A673 (cell line): Measurements from ENCODE around the gene HSD17B8. TPM values are rescaled to one million over a fixed set of nuclear protein-coding genes. Genes with fewer than 3 reads are reported as not detected.

Source experiments
- BruUV-seq: library from RNA; stranded (reverse); fragments of 400-500 nt; replicated peaks from 2 replicates; lab custom pipeline; 2021; lab: Mats Ljungman, UMichigan
- CTCF ChIA-PET: fragments of 300-600 bp; sonication (Branson Sonifier 250); formaldehyde crosslinking; loops from one replicate; lab custom pipeline; 2022; ENCODE audit warnings: antibody characterized with exemption; lab: Charles Lee
- POLR2A ChIA-PET: fragments of 300-600 bp; sonication (Branson Sonifier 250); formaldehyde crosslinking; loops from one replicate; lab custom pipeline; 2022; ENCODE audit warnings: antibody characterized with exemption; ENCODE audit not compliant: low non-redundant PET; lab: Charles Lee
- DNase-seq: peaks from one replicate; pipeline ENCODE4 v3.0.0-alpha.2; 2015; ENCODE audit warnings: low spot score
- H3K27ac ChIP-seq: fragments of 200-600 bp; sonication (generic); 2 replicates; pipeline ENCODE4 v1.5.1; 2016; ENCODE audit warnings: mixed run types, low read depth, mild to moderate bottlenecking, mixed read lengths, antibody characterized with exemption, low read length; ENCODE audit not compliant: poor library complexity, severe bottlenecking
- H3K27me3 ChIP-seq: fragments of 200-600 bp; sonication (generic); replicated peaks from 2 replicates; pipeline ENCODE4 v1.6.1; 2017; ENCODE audit warnings: mixed run types, low read depth, mild to moderate bottlenecking, mixed read lengths, antibody characterized with exemption, low read length; ENCODE audit not compliant: insufficient read depth, poor library complexity
- H3K36me3 ChIP-seq: fragments of 200-600 bp; sonication (generic); 2 replicates; pipeline ENCODE4 v1.6.1; 2016; ENCODE audit warnings: mixed run types, mild to moderate bottlenecking, mixed read lengths, antibody characterized with exemption, low read length; ENCODE audit not compliant: insufficient read depth, poor library complexity, severe bottlenecking
- H3K4me1 ChIP-seq: fragments of 200-600 bp; sonication (generic); 2 replicates; pipeline ENCODE4 v1.6.1; 2017; ENCODE audit warnings: mixed run types, mild to moderate bottlenecking, mixed read lengths, antibody characterized with exemption, low read length; ENCODE audit not compliant: insufficient read depth, poor library complexity, severe bottlenecking
- H3K4me3 ChIP-seq: fragments of 200-600 bp; sonication (generic); 2 replicates; pipeline ENCODE4 v1.5.1; 2016; ENCODE audit warnings: low read depth, mixed run types, mild to moderate bottlenecking, mixed read lengths, low read length; ENCODE audit not compliant: poor library complexity, severe bottlenecking
- H3K9me3 ChIP-seq: fragments of 200-600 bp; sonication (generic); 2 replicates; pipeline ENCODE4 v1.6.1; 2016; ENCODE audit warnings: mixed run types, low read depth, mild to moderate bottlenecking, mixed read lengths, antibody characterized with exemption, low read length; ENCODE audit not compliant: poor library complexity, severe bottlenecking
- EZH2 ChIP-seq: fragments of 200-600 bp; sonication (generic); IDR thresholded peaks from 2 replicates; pipeline ENCODE4 v1.6.1; 2017; ENCODE audit warnings: borderline replicate concordance, low read depth, mild to moderate bottlenecking, mixed read lengths, antibody characterized with exemption, low read length; ENCODE audit not compliant: poor library complexity, severe bottlenecking
- intact Hi-C: fragments of 100-400 bp; cut with micrococcal nuclease; formaldehyde crosslinking; loops from one replicate; pipeline ENCODE4 v1.10.0; 2022; ENCODE audit not compliant: unreplicated experiment
- total RNA-seq: library from RNA; stranded (reverse); gene quantifications from 2 replicates; pipeline ENCODE4 v1.2.3, GENCODE V29; 2021
- TF ChIP-seq, protein P1 (sequence below): fragments of 300-800, 200-600 bp; sonication (generic); conservative IDR thresholded peaks from 2 replicates; pipeline ENCODE4 v1.5.1; 2017; ENCODE audit warnings: low read depth, mild to moderate bottlenecking, antibody characterized with exemption, low read length, moderate library complexity, mixed read lengths

The HSD17B8 gene
- total RNA-seq, 1 experiment from 2014 or later = 5.9 TPM

DNA sequence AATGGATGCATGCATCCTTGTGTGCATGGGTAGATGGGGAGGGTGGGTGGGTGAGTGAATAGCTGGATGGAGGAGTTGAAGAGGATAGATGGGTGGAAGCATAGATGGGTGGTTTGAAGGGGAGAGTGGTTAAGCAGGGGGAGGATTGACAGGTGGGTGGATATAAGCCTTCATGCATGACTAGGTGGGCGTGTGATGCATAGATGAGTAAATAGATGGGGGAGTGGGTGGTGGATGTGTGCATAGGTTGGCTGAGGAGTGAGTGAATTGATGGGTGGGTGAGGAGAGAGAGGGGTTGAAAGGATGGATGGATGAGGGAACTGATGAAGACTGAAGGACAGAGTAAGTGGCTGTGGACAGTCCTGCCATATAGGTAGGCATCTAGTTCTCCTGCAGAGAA is 16.6 kb upstream of the HSD17B8 start:
- TF ChIP-seq, protein P1, sequence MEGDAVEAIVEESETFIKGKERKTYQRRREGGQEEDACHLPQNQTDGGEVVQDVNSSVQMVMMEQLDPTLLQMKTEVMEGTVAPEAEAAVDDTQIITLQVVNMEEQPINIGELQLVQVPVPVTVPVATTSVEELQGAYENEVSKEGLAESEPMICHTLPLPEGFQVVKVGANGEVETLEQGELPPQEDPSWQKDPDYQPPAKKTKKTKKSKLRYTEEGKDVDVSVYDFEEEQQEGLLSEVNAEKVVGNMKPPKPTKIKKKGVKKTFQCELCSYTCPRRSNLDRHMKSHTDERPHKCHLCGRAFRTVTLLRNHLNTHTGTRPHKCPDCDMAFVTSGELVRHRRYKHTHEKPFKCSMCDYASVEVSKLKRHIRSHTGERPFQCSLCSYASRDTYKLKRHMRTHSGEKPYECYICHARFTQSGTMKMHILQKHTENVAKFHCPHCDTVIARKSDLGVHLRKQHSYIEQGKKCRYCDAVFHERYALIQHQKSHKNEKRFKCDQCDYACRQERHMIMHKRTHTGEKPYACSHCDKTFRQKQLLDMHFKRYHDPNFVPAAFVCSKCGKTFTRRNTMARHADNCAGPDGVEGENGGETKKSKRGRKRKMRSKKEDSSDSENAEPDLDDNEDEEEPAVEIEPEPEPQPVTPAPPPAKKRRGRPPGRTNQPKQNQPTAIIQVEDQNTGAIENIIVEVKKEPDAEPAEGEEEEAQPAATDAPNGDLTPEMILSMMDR = no peak
- TF ChIP-seq EZH2 = no peak
- Histone ChIP-seq H3K4me3 (no peak overlapping the region), H3K27me3 (no peaks in the 10 kb centered on the region), H3K27ac (no peak overlapping the region), H3K9me3 (no peaks in the 10 kb centered on the region), H3K36me3 (no peaks in the 10 kb centered on the region), H3K4me1 (peaks cover 13% of the 10 kb centered on the region)
- intact Hi-C loops = no loop called here
- POLR2A ChIA-PET = no interaction called here
- CTCF ChIA-PET = no interaction called here
- no peak for DNase-seq
- no TSS peak for BruUV-seq

DNA sequence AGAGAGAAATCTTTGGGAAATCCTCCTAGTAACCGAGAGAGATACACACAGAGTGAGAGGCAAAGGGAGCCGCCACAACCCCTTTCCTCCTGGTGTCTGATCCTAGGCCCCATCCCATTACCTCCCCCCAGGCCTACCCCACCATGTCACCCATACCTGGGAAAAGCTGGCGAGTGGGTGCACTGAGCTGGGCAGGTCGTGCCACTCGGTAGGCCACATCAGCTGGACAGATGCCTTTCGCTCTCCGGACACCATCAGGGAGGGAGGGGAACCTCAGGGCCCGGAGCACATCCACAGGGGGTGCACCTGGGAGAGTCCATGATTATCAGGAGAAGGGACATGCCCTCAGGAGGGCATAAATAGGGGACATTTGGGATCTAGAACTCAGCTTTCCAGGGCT is 15.3 kb upstream of the HSD17B8 start:
- CTCF ChIA-PET = no interaction called here
- no peaks in the 10 kb centered on the region for H3K27me3 ChIP-seq
- intact Hi-C loops = no loop called here

DNA sequence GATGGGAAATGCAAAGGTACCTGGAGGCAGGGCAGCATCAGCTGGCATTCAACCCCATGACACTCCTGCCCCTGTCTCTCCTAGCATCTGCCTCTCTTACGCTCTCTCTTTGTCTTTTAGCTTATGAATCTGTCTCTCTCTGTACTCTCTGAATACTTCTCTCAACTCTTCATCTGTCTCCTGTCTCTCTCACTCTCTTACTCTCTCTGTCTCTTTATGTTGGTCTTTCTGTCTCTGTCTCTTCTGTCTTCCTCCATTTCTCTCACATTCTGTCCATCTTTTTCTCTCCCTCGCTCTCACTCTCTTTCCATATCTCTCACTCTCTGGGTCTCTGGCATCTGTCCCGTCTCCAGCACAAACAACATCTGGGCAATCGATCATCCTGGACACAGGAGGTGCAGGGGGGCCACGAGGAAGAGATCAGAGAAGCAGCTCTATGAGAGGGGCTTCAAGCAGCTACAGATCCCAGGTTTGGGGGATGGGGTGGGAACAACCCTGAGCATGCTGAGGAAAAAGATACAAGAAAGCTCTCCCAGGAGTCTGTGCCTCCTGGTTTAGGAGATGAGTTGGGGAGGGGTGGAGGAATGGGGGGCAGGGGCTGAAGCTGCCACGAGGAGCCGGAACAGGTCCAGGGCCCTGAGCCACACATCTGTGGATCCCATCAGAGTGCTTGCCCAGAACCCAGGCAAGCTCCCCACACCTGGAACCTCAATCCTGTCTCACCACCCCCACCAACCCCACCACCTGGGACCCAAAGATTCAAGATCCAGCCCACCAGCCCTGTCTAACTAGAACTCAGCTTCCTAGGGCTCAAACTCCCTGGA is 14.6 kb upstream of the HSD17B8 start:
- DNase-seq = no peak
- intact Hi-C loops = no loop called here
- no TSS peak for BruUV-seq
- TF ChIP-seq, protein P1 = no peak
- TF ChIP-seq EZH2 = no peak
- no peaks in the 10 kb centered on the region for H3K27me3 ChIP-seq
- no peak overlapping the region for H3K27ac ChIP-seq
- POLR2A ChIA-PET = no interaction called here
- CTCF ChIA-PET = interaction anchor here (0.7 kb wide), 1 partner anchor 10 kb away, joined by 5 read pairs; no protein-coding TSS in a partner anchor
- H3K36me3 ChIP-seq = peaks cover 7% of the 10 kb centered on the region
- H3K9me3 ChIP-seq = no peaks in the 10 kb centered on the region
- peaks cover 7% of the 10 kb centered on the region for H3K4me1 ChIP-seq
- H3K4me3 ChIP-seq = no peak overlapping the region

More for the DNA sequence above, 15.3 kb upstream of the HSD17B8 start:
- BruUV-seq = no TSS peak
- H3K27ac ChIP-seq = no peak overlapping the region
- TF ChIP-seq, protein P1 = no peak
- no peak for TF ChIP-seq EZH2
- H3K36me3 ChIP-seq = peaks cover under 1% of the 10 kb centered on the region
- H3K4me3 ChIP-seq = no peak overlapping the region
- DNase-seq = no peak
- H3K4me1 ChIP-seq = peaks cover 7% of the 10 kb centered on the region
- POLR2A ChIA-PET = no interaction called here
- no peaks in the 10 kb centered on the region for H3K9me3 ChIP-seq
